HG03039 (cell line): ENCODE results near the gene ENPP1.
"Not testable (repeated sequence)": the region's sequence is repeated elsewhere in the genome, so short reads cannot be mapped to it uniquely, and the experiment has no call there.

Experiments used
- ATAC-seq: cut with Tn5 transposase; IDR thresholded peaks from one replicate; pipeline ENCODE4 v1.9.1; 2021; ENCODE audit warnings: mild to moderate bottlenecking, moderate library complexity; ENCODE audit not compliant: unreplicated experiment

ENPP1 gene

DNA sequence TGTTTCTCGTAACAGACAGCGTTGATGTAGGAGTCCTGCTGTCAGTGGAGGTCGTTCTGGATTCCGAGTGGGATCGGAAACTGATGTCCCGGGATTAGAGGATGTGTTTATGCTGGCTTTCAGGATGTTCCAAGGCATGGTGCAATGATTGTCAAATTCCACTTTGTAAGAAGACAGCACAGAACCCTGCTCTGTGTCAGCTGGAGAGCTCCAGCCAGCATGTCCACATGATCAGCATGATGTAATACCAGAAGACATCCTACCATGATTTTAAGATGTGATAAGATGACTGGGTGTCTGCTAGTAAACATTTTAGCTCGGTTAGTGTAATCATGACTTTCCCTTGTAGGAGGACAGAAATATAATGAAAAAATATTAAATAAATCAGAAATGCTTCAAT lies 20.3 kb downstream of the ENPP1 start:
- no peak for ATAC-seq

DNA sequence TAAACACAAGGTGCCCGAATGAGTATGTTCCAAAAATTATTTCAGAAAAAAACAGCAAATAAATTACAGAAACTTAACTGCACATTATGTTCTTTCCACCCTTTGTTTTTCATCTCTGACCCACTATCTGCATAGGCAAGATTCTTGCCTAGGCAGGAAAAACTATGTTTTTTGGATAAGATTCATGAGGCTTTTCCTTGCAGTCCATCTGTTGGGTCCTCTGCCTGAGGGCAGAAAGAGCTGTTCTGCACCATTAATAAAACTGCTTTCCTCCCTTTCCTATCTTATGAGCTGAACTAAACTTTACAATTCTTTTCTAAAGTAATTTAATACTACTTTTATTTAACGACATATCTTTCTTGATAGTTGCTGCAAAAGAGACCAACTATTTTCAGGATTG lies 21.1 kb downstream of the ENPP1 start:
- ATAC-seq, result no peak

DNA sequence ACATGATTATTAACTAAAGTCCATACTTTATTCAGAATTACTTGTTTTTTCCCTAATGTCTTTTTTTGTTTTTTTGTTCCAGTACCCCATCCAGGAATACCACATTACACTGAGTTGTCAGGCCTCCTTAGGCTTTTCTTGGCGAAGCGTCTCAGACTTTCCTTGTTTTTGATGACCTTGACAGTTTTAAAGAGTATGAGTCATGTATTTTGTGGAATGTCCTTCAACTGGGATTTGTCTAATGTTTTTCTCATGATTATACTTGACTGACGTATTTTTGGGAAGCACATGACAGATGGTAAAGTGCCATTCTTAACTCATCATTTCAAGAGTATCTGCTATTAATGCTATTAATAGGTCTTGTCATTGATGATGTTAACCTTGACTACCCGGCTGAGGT lies 23.6 kb downstream of the ENPP1 start:
- no peak for ATAC-seq

DNA sequence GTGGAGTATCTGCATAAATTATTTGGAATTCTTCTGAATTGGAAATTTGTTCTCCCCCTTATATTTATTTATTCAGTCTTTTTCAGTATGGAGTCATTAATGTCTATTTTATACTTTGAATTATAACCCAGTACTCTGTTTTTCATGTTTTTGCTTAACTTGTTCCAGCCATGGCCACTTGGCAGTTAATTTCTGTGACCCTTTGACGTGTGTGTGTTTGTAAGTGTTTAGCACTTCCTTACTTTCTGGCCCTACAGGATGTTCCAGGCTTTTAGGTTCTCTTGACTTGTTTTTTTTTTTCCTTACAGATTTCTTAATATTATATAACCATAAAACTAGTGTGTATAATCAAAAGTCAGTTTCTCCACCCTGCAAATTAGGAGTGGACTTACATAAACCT lies 24.1 kb downstream of the ENPP1 start:
- ATAC-seq, result no peak

DNA sequence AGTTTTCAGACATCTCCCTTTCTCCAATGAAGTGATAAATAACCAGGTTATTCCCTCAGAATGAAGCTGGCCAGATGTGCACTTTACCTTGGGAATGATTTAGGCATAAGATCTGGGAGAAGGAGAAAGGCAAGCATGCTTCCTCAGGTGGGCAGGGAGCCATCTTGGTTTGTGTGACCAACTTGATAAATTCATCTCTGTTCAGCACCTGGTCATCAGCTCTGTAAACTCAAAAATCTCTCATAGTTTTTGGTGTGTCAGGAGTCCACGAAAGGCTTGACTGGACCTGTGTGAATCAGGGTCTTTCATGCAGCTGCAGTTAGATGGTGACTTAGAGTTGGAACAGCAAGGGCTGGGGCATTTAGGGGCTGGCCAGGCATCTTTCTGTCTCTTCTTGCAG lies 24.5 kb downstream of the ENPP1 start:
- ATAC-seq, result no peak

DNA sequence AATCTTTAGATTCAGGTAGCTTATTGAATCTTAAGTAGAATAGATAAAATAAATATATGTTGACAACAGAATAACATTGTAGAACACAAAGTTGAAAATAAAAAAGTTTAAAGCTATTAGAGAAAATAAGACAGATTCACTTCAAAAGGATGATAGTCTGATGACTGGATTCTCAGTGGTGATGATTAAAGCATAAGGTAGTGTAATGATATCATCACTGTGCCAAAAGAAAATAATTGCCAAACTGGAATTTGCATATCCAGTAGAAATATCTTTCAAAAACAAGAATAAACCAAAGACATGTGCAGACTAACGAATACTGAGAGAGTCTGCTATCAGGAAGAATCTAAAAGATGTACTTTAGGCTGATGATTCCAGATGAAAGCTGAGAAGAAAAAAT lies 30.2 kb downstream of the ENPP1 start:
- ATAC-seq, result no peak

DNA sequence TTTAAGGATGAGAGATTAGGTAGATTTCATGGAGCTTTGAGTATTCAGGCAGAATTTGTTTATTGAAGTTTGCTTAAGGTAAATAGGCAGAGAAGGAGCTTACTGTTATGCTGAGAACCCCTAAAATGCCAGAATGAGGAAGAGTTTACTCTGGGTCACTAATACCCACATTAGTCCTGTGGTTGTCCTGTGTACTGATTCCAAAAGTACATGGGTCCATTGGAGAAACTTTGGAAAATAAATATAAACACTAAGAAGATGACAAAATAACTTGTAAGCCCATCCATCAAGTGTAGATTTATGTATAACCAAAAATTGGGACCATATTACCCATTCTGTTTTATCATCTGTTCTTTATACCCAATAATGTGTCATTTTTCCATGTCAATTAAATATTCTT lies 31.6 kb downstream of the ENPP1 start:
- no peak for ATAC-seq

DNA sequence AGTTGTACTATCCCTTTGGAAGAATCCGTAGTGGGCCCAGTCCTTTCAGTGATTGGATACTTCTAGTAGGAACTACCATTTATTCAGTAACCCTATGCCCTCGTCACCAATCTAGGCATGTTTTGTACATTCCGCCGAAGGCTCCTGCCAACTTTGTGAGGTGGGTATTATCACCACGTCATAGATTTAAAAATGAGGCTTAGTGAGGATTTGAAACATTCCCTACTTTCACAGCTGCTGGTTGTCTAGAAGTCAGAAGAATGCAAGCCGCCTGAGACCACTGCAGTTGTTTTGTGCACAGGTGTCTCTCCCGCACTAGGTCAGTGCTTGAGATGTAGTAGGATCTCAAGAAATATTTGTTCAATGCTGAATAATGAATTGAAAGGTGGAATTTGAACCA lies 32.6 kb downstream of the ENPP1 start:
- ATAC-seq, result no peak

DNA sequence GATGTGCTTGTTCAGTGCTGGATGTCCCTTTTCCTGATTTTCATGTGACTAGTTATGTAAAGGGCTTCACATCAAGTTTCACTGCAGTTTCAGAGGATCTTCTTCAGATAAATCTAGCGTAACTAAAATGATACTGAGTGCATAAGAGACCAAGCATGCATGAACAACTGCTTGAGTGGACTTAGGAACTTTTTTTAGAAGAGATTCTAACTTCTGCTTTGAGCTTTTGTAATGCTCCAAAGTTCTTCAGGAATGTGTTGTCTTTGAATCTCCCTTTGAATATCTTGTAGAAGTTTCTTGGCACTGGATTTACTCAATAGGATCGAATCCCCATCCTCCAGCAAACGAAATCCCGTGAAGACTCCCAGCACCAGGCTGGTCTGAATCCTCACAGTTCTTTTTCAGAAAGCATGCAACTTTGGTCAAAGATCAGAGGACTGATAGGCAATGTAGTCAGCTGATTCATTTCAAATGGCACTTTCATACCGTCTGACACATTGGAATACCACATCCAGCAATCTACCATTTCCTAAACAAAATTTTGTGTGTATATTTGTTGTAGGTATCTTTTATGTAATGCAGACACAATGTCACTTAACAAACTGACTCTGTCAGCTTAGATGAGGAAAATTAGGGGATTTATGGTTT lies 33.2 kb downstream of the ENPP1 start:
- no peak for ATAC-seq

DNA sequence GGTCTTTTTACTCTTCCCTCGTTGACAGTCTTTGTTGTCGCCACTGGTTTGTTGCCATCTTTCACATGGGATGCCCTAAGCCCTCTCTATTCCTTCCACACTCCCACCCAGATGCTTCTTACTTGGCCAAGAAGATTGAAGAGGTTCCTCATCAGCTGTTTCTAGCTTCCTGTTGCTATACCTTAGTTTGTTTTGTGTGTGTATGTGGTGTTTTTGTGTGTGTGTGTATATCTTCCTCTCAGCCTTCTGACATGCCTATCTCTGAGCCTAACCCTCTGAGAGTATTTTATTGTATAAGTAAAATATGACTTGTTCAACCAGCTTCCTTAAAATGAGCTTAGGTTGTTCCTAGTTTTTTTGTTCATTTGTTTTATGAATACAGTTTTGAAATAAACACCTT lies 35.9 kb downstream of the ENPP1 start:
- no peak for ATAC-seq

DNA sequence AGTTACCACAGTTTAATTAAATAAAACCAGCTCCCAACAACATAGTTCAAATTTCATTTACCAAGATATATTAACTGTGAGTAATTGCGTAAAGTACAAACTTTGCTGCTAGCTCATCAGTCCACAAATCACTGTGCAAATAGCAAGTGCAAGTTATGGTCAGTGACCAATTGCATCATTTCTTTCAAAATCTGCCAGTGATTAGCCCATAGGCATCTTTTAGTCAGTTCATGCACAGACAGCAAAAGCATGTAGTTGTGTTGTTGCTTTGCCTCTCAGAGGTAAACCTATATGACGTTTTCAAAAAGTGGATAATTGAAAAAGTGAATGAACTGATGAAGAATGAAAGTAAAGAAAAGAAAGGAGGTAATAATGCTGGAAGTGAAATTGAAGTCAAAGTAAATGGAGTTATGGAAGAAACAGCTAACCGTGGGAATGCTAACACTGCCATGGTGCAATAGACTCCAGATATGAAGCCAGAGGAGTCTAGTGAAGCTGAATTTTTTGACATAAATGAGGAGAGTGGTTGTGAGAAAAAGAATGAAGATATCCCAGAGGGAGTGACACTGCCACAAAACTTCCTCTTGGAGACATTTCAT lies 36.5 kb downstream of the ENPP1 start:
- ATAC-seq, result no peak

DNA sequence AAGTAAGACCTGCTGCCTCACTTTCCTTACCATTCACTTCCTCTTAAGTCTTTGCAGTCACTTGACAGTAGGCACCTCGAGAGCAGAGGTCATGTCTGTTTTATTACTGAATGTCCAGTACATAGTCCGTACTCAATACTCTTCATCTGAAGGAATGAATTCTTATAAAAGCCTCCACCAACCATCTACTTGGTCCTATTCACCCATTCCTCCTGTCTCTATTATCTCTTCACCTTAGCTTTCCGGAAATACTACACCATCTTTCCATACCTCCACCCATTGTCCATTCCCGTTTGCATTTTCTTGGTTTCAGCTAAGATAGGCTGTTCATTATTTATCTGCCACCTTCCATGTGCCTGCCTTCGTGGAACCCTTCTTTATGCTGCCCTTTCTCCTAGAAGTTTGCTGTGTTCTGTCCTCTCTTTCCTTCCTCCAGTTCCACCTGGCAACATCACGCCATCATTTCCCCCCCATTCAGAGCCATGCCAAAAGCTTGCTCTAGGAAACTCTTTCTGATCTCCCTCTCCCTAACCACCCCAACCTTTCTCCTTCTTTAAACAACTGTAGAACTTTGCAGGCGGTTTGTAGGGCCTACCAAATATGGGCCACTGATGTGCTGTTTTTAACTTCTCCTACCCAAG lies 38.3 kb downstream of the ENPP1 start:
- no peak for ATAC-seq

DNA sequence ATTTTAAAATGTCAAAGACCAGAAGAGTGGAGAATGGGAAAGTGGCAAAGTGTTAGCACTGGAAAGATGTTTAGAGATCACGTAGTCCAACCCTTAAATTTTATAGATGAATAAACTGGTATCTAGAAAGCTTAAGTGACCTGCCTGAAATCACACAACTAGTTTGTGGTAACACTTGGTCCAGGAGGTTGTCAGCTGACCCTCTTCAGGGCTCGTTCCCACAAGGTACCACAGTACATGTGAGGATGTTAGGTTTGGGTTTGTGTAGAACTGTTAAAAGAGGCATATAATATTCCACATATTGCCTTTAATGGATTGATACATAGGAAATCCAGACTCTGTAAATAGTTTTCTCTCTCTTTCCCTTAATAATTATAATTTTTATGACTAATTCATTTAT lies 39.1 kb downstream of the ENPP1 start:
- no peak for ATAC-seq

DNA sequence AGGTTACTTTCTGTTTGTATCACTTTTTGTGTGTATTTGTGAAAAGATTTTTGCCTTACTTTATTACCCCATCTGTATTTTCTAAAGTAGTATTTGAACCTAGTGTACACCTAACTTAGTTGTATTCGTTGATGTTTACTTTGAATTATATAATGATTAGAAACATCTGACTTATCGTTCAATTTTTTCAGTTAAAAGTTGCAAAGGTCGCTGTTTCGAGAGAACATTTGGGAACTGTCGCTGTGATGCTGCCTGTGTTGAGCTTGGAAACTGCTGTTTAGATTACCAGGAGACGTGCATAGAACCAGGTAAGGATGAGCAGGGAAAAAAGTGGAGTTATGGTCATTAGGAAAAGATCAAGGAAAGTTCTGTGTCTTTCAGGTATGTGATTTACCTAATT lies 42.0 kb downstream of the ENPP1 start:
- ATAC-seq, result no peak

DNA sequence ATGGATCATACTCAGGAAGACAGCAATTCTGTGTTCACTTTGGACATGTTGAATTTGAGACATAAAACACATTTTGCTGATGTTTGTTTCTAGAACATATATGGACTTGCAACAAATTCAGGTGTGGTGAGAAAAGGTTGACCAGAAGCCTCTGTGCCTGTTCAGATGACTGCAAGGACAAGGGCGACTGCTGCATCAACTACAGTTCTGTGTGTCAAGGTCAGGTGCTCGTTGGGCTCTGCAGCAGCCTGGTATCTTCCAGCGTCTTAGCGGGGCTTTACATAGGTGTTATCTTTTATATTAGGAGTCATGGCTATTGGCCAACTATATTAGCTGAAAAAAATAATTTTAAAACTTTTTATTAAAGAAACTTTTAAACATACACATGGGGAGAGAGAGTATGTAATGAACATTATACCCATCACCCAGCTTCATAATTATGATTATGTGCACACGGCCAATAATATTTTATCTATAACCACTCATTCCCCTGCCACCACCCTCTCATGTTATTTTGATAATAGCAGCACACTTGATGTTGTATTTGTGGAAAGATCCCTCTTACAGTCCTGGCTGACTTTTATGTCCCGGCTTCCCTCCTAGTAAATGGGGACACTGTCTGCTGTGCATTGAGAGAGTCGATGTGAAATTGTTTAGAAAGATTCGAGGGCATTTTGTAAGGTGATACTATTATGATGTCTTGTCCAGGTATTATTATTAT lies 43.4 kb downstream of the ENPP1 start:
- no peak for ATAC-seq

DNA sequence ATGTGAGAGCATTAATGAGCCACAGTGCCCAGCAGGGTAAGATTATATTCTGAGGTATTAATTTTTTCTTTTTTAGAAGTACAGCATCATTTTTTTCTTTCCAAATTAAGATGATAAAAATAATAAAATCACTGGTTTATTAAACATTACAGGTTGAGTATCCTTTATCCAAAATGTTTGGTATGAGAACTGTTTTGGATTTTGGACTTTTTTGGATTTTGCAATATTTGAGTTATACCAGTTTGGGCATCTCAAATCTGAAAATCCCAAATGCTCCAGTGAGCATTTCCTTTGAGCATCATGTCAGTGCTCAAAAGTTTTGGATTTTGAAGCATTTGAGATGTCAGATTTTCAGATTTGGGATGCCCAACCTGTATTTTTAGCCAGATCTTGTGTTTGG lies 44.4 kb downstream of the ENPP1 start:
- ATAC-seq, result no peak

DNA sequence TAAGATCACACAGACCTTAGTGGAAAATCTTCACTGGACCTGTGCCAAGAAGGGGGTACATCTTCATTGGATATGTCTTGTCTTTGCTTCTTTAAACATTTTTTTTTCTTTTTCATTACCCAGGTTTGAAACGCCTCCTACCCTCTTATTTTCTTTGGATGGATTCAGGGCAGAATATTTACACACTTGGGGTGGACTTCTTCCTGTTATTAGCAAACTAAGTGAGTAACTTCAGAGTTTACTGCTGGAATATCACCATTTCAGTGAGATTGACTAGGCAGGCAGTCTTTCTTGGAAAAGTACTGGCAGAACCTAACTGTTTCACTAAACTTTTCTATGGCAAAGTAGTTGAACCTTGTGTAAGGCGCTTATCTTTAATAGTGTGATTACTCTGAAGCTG lies 47.0 kb downstream of the ENPP1 start:
- no peak for ATAC-seq

DNA sequence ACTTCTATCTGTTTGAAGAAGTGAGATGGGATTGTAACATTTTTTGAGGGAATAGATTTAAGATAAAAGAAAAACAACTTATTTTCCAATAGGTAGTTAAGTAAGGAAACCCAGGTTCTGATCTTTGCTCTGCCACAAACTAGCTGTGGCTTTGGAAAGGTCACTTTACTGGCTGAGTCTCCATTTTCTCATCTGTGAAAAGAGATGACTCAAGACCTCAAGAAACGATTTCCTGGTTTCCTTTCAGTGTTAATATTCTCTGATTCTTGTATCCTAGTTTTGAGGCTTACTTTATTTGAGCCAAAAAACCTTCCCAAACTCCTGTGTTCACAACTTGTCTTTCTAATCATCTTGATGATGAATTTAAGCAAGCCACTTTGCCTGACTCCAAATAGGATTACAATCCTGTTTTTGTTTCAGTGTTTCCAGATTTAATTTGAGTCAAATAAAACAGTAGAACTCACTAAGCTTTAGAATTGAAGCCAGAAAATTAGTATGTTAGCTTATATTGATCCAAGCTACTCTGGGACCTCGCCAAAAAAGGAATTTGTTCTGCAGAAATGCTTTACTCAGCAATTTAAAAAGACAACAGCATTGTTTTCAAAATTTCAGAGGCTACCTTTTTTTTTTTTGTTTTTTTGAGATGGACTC lies 51.1 kb downstream of the ENPP1 start:
- ATAC-seq, result no peak

DNA sequence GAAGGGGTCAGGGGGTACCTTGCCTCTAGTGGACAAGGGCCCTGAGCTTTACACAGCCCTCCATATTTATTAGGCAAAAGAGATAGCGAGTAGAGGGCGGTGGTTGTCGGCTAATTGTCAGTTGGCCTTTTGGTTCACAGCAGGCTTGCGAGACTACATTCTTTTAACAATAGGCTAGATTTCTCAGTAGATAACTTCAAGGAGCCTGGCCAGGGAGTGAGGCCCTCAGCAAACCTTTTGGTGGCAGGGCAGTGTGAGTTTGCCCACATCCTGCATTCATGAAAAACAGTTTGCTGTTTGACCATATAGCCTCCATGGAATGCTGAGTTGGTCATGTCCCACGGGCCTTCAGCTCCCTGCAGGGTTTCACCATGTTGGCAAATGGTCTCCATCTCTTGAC lies 51.8 kb downstream of the ENPP1 start:
- ATAC-seq, result not testable (repeated sequence)

DNA sequence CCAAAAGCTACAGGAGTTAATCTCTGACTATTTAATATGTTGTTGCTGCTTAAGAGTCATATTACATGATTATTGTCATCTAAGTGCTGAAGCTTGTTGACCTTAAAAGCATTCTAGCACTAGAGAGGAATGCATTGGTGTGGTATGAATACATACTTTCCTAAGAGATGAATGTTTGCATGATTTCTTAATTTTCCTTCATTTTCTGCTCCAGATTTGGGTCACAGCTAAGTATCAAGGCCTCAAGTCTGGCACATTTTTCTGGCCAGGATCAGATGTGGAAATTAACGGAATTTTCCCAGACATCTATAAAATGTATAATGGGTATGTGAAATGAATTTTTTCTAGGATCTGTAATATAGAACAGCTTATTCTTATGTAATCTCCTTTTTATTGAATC lies 53.6 kb downstream of the ENPP1 start:
- no peak for ATAC-seq

DNA sequence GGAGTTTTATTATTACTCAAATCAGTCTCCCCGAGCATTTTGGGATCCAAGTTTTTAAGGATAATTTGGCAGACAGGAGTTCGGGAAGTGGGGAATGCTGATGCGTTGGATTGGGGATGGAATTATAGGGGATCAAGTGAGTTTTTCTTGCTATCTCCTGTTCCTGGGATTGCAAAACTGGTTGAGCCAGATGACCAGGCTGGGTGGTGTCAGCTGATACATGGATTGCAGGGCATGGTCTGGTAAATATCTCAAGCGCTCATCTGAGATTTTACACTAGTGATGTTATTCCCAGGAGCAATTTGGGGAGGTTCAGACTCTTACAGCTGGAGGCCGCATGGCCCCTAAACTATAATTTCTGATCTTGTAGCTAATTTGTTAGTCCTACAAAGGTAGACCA lies 54.7 kb downstream of the ENPP1 start:
- no peak for ATAC-seq

DNA sequence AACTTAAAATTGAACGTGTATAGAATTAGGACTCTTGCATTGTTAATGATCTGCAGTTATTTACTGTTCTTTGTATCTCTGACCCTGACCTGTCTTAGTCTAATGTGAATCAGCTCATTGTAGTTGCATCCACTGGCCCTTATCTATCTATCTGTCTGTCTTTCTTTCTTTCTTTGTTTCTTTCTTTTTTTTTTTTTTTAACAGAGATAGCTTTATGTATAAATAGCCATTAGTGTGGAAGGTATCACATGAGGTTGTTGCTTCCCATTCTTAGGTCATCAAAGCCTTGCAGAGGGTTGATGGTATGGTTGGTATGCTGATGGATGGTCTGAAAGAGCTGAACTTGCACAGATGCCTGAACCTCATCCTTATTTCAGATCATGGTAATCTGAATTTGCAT lies 59.9 kb downstream of the ENPP1 start:
- no peak for ATAC-seq
